PC-9 (cell line): ENCODE results near the gene OGFOD1.

Experiments used
- EZH2 ChIP-seq: fragments of 200-600 bp; sonication (generic); IDR thresholded peaks from 2 replicates; pipeline ENCODE4 v1.8.0; 2017; ENCODE audit warnings: antibody characterized with exemption, low read depth
- TF ChIP-seq, protein P1 (sequence below): fragments of 200-600 bp; sonication (generic); conservative IDR thresholded peaks from 2 replicates; pipeline ENCODE4 v1.6.1; 2017; ENCODE audit warnings: mixed run types, antibody characterized with exemption, mild to moderate bottlenecking, moderate library complexity

GRCh38 chr16:56482683-56483236 is 31.4 kb downstream of the OGFOD1 start:
- TF ChIP-seq, protein P1, sequence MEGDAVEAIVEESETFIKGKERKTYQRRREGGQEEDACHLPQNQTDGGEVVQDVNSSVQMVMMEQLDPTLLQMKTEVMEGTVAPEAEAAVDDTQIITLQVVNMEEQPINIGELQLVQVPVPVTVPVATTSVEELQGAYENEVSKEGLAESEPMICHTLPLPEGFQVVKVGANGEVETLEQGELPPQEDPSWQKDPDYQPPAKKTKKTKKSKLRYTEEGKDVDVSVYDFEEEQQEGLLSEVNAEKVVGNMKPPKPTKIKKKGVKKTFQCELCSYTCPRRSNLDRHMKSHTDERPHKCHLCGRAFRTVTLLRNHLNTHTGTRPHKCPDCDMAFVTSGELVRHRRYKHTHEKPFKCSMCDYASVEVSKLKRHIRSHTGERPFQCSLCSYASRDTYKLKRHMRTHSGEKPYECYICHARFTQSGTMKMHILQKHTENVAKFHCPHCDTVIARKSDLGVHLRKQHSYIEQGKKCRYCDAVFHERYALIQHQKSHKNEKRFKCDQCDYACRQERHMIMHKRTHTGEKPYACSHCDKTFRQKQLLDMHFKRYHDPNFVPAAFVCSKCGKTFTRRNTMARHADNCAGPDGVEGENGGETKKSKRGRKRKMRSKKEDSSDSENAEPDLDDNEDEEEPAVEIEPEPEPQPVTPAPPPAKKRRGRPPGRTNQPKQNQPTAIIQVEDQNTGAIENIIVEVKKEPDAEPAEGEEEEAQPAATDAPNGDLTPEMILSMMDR: no peak
- TF ChIP-seq EZH2: no peak
